Body of pancreas (tissue), 4 donors: ENCODE data around the gene FBLN5.

Experiments used
- POLR2A ChIP-seq, 3 donors: fragments of 450-650 bp; IDR thresholded peaks; one replicate each; pipeline ENCODE4 v1.6.1; 2016; ENCODE audit warnings: antibody characterized with exemption in 3 of 3, mild to moderate bottlenecking in 2 of 3
- TF ChIP-seq, protein P1 (sequence below), 7 experiments: fragments of 450-650 bp in 4 of 7; fragments of 200-600 bp in 3 of 7; sonication (generic) in 3 of 7; IDR thresholded peaks; one replicate each; pipeline ENCODE4 v1.5.1; 2016 to 2019; ENCODE audit warnings: antibody characterized with exemption in 7 of 7

DNA sequence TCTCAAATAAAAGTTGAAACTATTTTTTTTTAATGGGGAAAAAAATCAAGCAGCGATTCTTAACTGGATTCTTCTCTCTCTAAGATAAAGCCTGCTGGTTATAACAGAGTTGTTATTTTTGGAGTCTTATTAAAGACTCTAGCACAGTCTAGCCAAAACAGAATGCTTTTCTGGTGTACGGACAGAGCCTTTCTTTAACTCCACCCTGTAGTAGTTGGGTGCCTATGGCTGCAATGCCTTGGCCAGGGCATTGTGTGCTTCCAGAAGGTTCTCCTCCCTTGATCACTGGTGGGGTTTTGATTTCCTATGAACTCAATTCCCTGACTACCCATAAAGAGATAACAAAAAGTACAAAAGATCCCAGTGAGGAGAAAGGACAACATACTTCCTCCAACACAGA, 44.4 kb downstream of the FBLN5 start:
- TF ChIP-seq, protein P1, sequence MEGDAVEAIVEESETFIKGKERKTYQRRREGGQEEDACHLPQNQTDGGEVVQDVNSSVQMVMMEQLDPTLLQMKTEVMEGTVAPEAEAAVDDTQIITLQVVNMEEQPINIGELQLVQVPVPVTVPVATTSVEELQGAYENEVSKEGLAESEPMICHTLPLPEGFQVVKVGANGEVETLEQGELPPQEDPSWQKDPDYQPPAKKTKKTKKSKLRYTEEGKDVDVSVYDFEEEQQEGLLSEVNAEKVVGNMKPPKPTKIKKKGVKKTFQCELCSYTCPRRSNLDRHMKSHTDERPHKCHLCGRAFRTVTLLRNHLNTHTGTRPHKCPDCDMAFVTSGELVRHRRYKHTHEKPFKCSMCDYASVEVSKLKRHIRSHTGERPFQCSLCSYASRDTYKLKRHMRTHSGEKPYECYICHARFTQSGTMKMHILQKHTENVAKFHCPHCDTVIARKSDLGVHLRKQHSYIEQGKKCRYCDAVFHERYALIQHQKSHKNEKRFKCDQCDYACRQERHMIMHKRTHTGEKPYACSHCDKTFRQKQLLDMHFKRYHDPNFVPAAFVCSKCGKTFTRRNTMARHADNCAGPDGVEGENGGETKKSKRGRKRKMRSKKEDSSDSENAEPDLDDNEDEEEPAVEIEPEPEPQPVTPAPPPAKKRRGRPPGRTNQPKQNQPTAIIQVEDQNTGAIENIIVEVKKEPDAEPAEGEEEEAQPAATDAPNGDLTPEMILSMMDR (IDR thresholded peaks at IDR 0.05), result no peak
- no peak for TF ChIP-seq POLR2A (IDR thresholded peaks at IDR 0.05)
